ENCODE data around the gene KIF14. TPM values are rescaled to one million over a fixed set of nuclear protein-coding genes. Genes with fewer than 3 reads are reported as not detected.
"Not testable (repeated sequence)": the region's sequence is repeated elsewhere in the genome, so short reads cannot be mapped to it uniquely, and the experiment has no call there.

KIF14 gene
- total RNA-seq, 2 experiments from 2014 or later, result 30.8 TPM

- ATAC-seq; H3K4me3 Mint-ChIP-seq; H3K27me3 Mint-ChIP-seq; CTCF ChIA-PET; H3K9me3 Mint-ChIP-seq (ENCODE audit: low read depth); H3K27ac Mint-ChIP-seq; DNase-seq; H3K4me1 Mint-ChIP-seq: not testable (repeated sequence)
- peaks cover 14% of the 10 kb centered on the region for H3K36me3 Mint-ChIP-seq
Observed at GRCh38 chr1:200552737-200553136, 67.8 kb downstream of the KIF14 start.

GRCh38 chr1:200550367-200550766, 70.2 kb downstream of the KIF14 start:
- CTCF ChIA-PET, result interaction anchor here (0.6 to 0.8 kb wide), 2 partner anchors 13 to 40 kb away, joined by 3 to 4 read pairs; no protein-coding TSS in a partner anchor
- H3K4me1 Mint-ChIP-seq, result peaks cover 8% of the 10 kb centered on the region
- DNase-seq (no peak), ATAC-seq (no peak)
- no peak overlapping the region for H3K4me3 Mint-ChIP-seq
- no peak overlapping the region for H3K27ac Mint-ChIP-seq
- peaks cover 7% of the 10 kb centered on the region for H3K36me3 Mint-ChIP-seq
- no peaks in the 10 kb centered on the region for H3K9me3 Mint-ChIP-seq (ENCODE audit: low read depth)
- peaks cover 6% of the 10 kb centered on the region for H3K27me3 Mint-ChIP-seq

GRCh38 chr1:200547386-200547785, 73.2 kb downstream of the KIF14 start:
- Mint-ChIP-seq H3K9me3 (ENCODE audit: low read depth) (no peaks in the 10 kb centered on the region), H3K36me3 (no peaks in the 10 kb centered on the region), H3K27ac (no peak overlapping the region), H3K4me1 (peaks cover 8% of the 10 kb centered on the region), H3K27me3 (peaks cover 6% of the 10 kb centered on the region), H3K4me3 (no peak overlapping the region)
- ATAC-seq, result no peak
- DNase-seq, result no peak
- CTCF ChIA-PET, result no interaction called here

GRCh38 chr1:200546577-200546976, 74.0 kb downstream of the KIF14 start:
- ATAC-seq, result no peak
- no peak overlapping the region for H3K4me3 Mint-ChIP-seq
- DNase-seq, result no peak
- H3K27me3 Mint-ChIP-seq, result peaks cover 6% of the 10 kb centered on the region
- no peaks in the 10 kb centered on the region for H3K36me3 Mint-ChIP-seq
- no peak overlapping the region for H3K27ac Mint-ChIP-seq
- no peaks in the 10 kb centered on the region for H3K9me3 Mint-ChIP-seq (ENCODE audit: low read depth)
- CTCF ChIA-PET, result no interaction called here
- H3K4me1 Mint-ChIP-seq, result peaks cover 8% of the 10 kb centered on the region

- H3K27ac Mint-ChIP-seq, result no peak overlapping the region
- CTCF ChIA-PET, result no interaction called here
- H3K27me3 Mint-ChIP-seq, result peaks cover 8% of the 10 kb centered on the region
- H3K4me3 Mint-ChIP-seq, result no peak overlapping the region
- DNase-seq (no peak), ATAC-seq (no peak)
- peaks cover 3% of the 10 kb centered on the region for H3K4me1 Mint-ChIP-seq
- H3K9me3 Mint-ChIP-seq (ENCODE audit: low read depth), result no peaks in the 10 kb centered on the region
- H3K36me3 Mint-ChIP-seq, result no peaks in the 10 kb centered on the region
Observed at GRCh38 chr1:200542162-200542561, 78.4 kb downstream of the KIF14 start.

- ATAC-seq (no peak), DNase-seq (no peak)
- H3K36me3 Mint-ChIP-seq, result no peaks in the 10 kb centered on the region
- H3K9me3 Mint-ChIP-seq (ENCODE audit: low read depth), result no peaks in the 10 kb centered on the region
- H3K4me1 Mint-ChIP-seq, result no peaks in the 10 kb centered on the region
- H3K4me3 Mint-ChIP-seq, result no peak overlapping the region
- peaks cover 6% of the 10 kb centered on the region for H3K27me3 Mint-ChIP-seq
- CTCF ChIA-PET, result no interaction called here
- H3K27ac Mint-ChIP-seq, result no peak overlapping the region
Observed at GRCh38 chr1:200540281-200540680, 80.3 kb downstream of the KIF14 start.

GRCh38 chr1:200538179-200538578, 82.4 kb downstream of the KIF14 start:
- CTCF ChIA-PET, result no interaction called here
- Mint-ChIP-seq H3K27me3 (peaks cover 6% of the 10 kb centered on the region), H3K9me3 (ENCODE audit: low read depth) (no peaks in the 10 kb centered on the region), H3K4me3 (no peak overlapping the region), H3K36me3 (no peaks in the 10 kb centered on the region), H3K4me1 (no peaks in the 10 kb centered on the region), H3K27ac (no peak overlapping the region)
- ATAC-seq, result no peak
- no peak for DNase-seq

- H3K4me1 Mint-ChIP-seq, result peaks cover 8% of the 10 kb centered on the region
- H3K9me3 Mint-ChIP-seq (ENCODE audit: low read depth), result no peaks in the 10 kb centered on the region
- H3K27me3 Mint-ChIP-seq, result peaks cover 6% of the 10 kb centered on the region
- no peak for DNase-seq
- H3K4me3 Mint-ChIP-seq, result no peak overlapping the region
- H3K36me3 Mint-ChIP-seq, result no peaks in the 10 kb centered on the region
- CTCF ChIA-PET, result interaction anchor here (1.6 kb wide), 1 partner anchor 92 kb away, joined by 4 read pairs; no protein-coding TSS in a partner anchor
- peak; percentile 23 for ATAC-seq
- H3K27ac Mint-ChIP-seq, result no peak overlapping the region
Observed at GRCh38 chr1:200535605-200536004, 84.9 kb downstream of the KIF14 start.

GRCh38 chr1:200530623-200531261, 89.8 kb downstream of the KIF14 start:
- CTCF ChIA-PET, result no interaction called here
- ATAC-seq, result peak; percentile 75
- no peak overlapping the region for H3K4me3 Mint-ChIP-seq
- H3K36me3 Mint-ChIP-seq, result no peaks in the 10 kb centered on the region
- H3K9me3 Mint-ChIP-seq (ENCODE audit: low read depth), result no peaks in the 10 kb centered on the region
- H3K4me1 Mint-ChIP-seq, result peaks cover 16% of the 10 kb centered on the region
- DNase-seq, result peak; percentile 63
- H3K27me3 Mint-ChIP-seq, result peaks cover 3% of the 10 kb centered on the region
- no peak overlapping the region for H3K27ac Mint-ChIP-seq

GRCh38 chr1:200528858-200529606, 91.5 kb downstream of the KIF14 start:
- peaks cover 6% of the 10 kb centered on the region for H3K27me3 Mint-ChIP-seq
- H3K27ac Mint-ChIP-seq, result no peak overlapping the region
- no peaks in the 10 kb centered on the region for H3K9me3 Mint-ChIP-seq (ENCODE audit: low read depth)
- H3K4me3 Mint-ChIP-seq, result no peak overlapping the region
- H3K36me3 Mint-ChIP-seq, result no peaks in the 10 kb centered on the region
- H3K4me1 Mint-ChIP-seq, result peaks cover 16% of the 10 kb centered on the region
- DNase-seq (no peak), ATAC-seq (no peak)
- CTCF ChIA-PET, result interaction anchor here (0.9 kb wide), 1 partner anchor 250 kb away, joined by 3 read pairs; no protein-coding TSS in a partner anchor

- Mint-ChIP-seq H3K27me3 (peaks cover 6% of the 10 kb centered on the region), H3K4me1 (peaks cover 16% of the 10 kb centered on the region), H3K27ac (no peak overlapping the region), H3K4me3 (no peak overlapping the region), H3K36me3 (no peaks in the 10 kb centered on the region), H3K9me3 (ENCODE audit: low read depth) (no peaks in the 10 kb centered on the region)
- ATAC-seq (no peak), DNase-seq (no peak)
- CTCF ChIA-PET, result no interaction called here
Observed at GRCh38 chr1:200527670-200528069, 92.9 kb downstream of the KIF14 start.

GRCh38 chr1:200526709-200527612, 93.6 kb downstream of the KIF14 start:
- Mint-ChIP-seq H3K9me3 (ENCODE audit: low read depth) (no peaks in the 10 kb centered on the region), H3K36me3 (no peaks in the 10 kb centered on the region), H3K27ac (no peak overlapping the region), H3K4me1 (peaks cover 16% of the 10 kb centered on the region), H3K27me3 (peaks cover 6% of the 10 kb centered on the region), H3K4me3 (no peak overlapping the region)
- CTCF ChIA-PET, result no interaction called here
- ATAC-seq (no peak), DNase-seq (no peak)

GRCh38 chr1:200525090-200525987, 95.2 kb downstream of the KIF14 start:
- CTCF ChIA-PET, result no interaction called here
- no peak overlapping the region for H3K4me3 Mint-ChIP-seq

More at GRCh38 chr1:200525090-200525987, 95.2 kb downstream of the KIF14 start:
- no peaks in the 10 kb centered on the region for H3K9me3 Mint-ChIP-seq (ENCODE audit: low read depth)
- H3K36me3 Mint-ChIP-seq, result no peaks in the 10 kb centered on the region
- DNase-seq (no peak), ATAC-seq (no peak)
- H3K27ac Mint-ChIP-seq, result no peak overlapping the region
- peaks cover 8% of the 10 kb centered on the region for H3K27me3 Mint-ChIP-seq
- H3K4me1 Mint-ChIP-seq, result peaks cover 5% of the 10 kb centered on the region

Data from activated CD8-positive, alpha-beta memory T cell treated with anti-CD3 and anti-CD28 coated beads, Interleukin-2, amount 10 ng/mL, durations not matched to agents 7 days and 5 days (primary cell).